HepG2 (cell line): ENCODE data around the gene ZMYND10. TPM values are rescaled to one million over a fixed set of nuclear protein-coding genes. Genes with fewer than 3 reads are reported as not detected.

Experiments used
- AKNA ChIP-seq: sonication (generic); formaldehyde crosslinking; IDR thresholded peaks from 2 replicates; pipeline ENCODE4 v1.4.0; 2020; ENCODE audit warnings: missing genetic modification reagents, borderline replicate concordance
- ATF4 ChIP-seq, 2 experiments: fragments of 450-650 bp in 1 of 2; sonication (generic) in 1 of 2; formaldehyde crosslinking; IDR thresholded peaks; 2 replicates each; pipeline versions ENCODE4 v1.5.0 to v1.8.0; 2020 to 2022; ENCODE audit warnings: mild to moderate bottlenecking in 1 of 2, missing genetic modification reagents in 1 of 2
- CENPT ChIP-seq: sonication (generic); formaldehyde crosslinking; IDR thresholded peaks from 2 replicates; pipeline ENCODE4 v1.8.0; 2022; ENCODE audit warnings: low read depth, mild to moderate bottlenecking, moderate library complexity, missing genetic modification reagents
- GPBP1L1 ChIP-seq: sonication (generic); formaldehyde crosslinking; IDR thresholded peaks from 2 replicates; pipeline ENCODE4 v1.5.0; 2020; ENCODE audit warnings: mild to moderate bottlenecking, missing genetic modification reagents
- HDAC1 ChIP-seq: sonication (generic); formaldehyde crosslinking; IDR thresholded peaks from 2 replicates; pipeline ENCODE4 v1.5.1; 2020; ENCODE audit warnings: mild to moderate bottlenecking, missing genetic modification reagents
- HMGA1 ChIP-seq: sonication (generic); formaldehyde crosslinking; conservative IDR thresholded peaks from 2 replicates; pipeline ENCODE4 v1.4.0; 2020; ENCODE audit warnings: missing genetic modification reagents
- KDM6A ChIP-seq: IDR thresholded peaks from 2 replicates; pipeline ENCODE4 v1.6.1; 2016; ENCODE audit warnings: low read depth
- MLX ChIP-seq: IDR thresholded peaks from 2 replicates; pipeline ENCODE4 v1.6.1; 2016
- SOX13 ChIP-seq, 3 experiments: fragments of 450-650 bp in 1 of 3; sonication (generic) in 1 of 3; formaldehyde crosslinking in 1 of 3; IDR thresholded peaks in 2 of 3; conservative IDR thresholded peaks in 1 of 3; 2 replicates each; pipeline versions ENCODE4 v1.5.0 to v1.6.1; 2016 to 2020; ENCODE audit warnings: antibody characterized with exemption in 1 of 3, mild to moderate bottlenecking in 1 of 3, missing compliant biosample characterization in 1 of 3, missing genetic modification reagents in 1 of 3, moderate library complexity in 1 of 3
- STAT5B ChIP-seq: sonication (generic); formaldehyde crosslinking; IDR thresholded peaks from 2 replicates; pipeline ENCODE4 v1.4.0; 2020; ENCODE audit warnings: missing genetic modification reagents
- SUZ12 ChIP-seq: fragments of 150-350 bp; IDR thresholded peaks from 2 replicates; pipeline ENCODE4 v1.6.1; 2014; ENCODE audit warnings: low read depth, low read length
- TFDP1 ChIP-seq: IDR thresholded peaks from 2 replicates; pipeline ENCODE4 v1.6.1; 2016; ENCODE audit warnings: missing compliant biosample characterization, missing genetic modification reagents, borderline replicate concordance
- ZBTB1 ChIP-seq: sonication (generic); formaldehyde crosslinking; IDR thresholded peaks from 2 replicates; pipeline ENCODE4 v1.4.0; 2020; ENCODE audit warnings: missing genetic modification reagents, borderline replicate concordance
- ZNF570 ChIP-seq: sonication (generic); formaldehyde crosslinking; IDR thresholded peaks from 2 replicates; pipeline ENCODE4 v1.4.0; 2020; ENCODE audit warnings: mild to moderate bottlenecking, missing genetic modification reagents, borderline replicate concordance
- ZNF770 ChIP-seq: sonication (generic); formaldehyde crosslinking; IDR thresholded peaks from 2 replicates; pipeline ENCODE4 v1.5.0; 2020; ENCODE audit warnings: mild to moderate bottlenecking, missing genetic modification reagents
- polyA plus RNA-seq, 8 experiments: library from polyadenylated mRNA; depleted of rRNA in 3 of 8; stranded (reverse) in 7 of 8; unstranded in 1 of 8; fragments of >200 nt; fragmentation: Illumina TruSeq in 4 of 8; extraction: Trizol in 4 of 8; gene quantifications; 2 replicates each; pipeline versions ENCODE4 v1.2.1 to v1.2.3, GENCODE V29; 2011 to 2016; ENCODE audit warnings: low read depth in 4 of 8, missing spikeins in 1 of 8, mixed read lengths in 1 of 8; ENCODE audit not compliant: insufficient read depth in 1 of 8
- total RNA-seq, 5 experiments: library from RNA; depleted of rRNA; stranded (reverse); fragments of >200 nt; fragmentation: Illumina TruSeq; extraction: Trizol; gene quantifications; 2 replicates each; pipeline ENCODE4 v1.2.3, GENCODE V29; 2016; ENCODE audit warnings: low read depth in 1 of 5

ZMYND10 gene
- total and polyA plus RNA-seq, 2 of the 13 experiments (the other 11 are each of a cell fraction or from before 2014, with no cell fraction given), result 0.60 to 0.74 TPM

GRCh38 chr3:50292159-50293078 is 53.1 kb downstream of the ZMYND10 start, which contains the start of gene IFRD2 (continued):
- no peak for TF ChIP-seq ZNF770 (CRISPR knock-in tag)
- TF ChIP-seq TFDP1 (CRISPR knock-in tag), result peak; percentile 85; the same call in 1 of the 2 replicates
- no peak for TF ChIP-seq GPBP1L1
- TF ChIP-seq ZBTB1, result no peak
- no peak for TF ChIP-seq STAT5B (CRISPR knock-in tag)
- TF ChIP-seq AKNA (CRISPR knock-in tag), result no peak
- peak; percentile 96 for TF ChIP-seq HDAC1 (CRISPR knock-in tag)
- no peak for TF ChIP-seq HMGA1 (CRISPR knock-in tag)
- TF ChIP-seq ATF4 (CRISPR knock-in tag; IDR thresholded peaks at IDR 0.05), result 0 out of 4 replicates have a peak, but pooled peaks of 1 of the 2 experiments have one; percentile 26
- no peak for TF ChIP-seq MLX
- no peak for TF ChIP-seq SOX13 (IDR thresholded peaks at IDR 0.05)
- TF ChIP-seq SOX13 (CRISPR knock-in tag; conservative IDR thresholded peaks at IDR 0.05 in 1 of 2, IDR thresholded peaks at IDR 0.05 in 1 of 2), result peak in 1 of 2 experiments; percentile 22; a peak in 2 of 4 replicates
- TF ChIP-seq ZNF570 (CRISPR knock-in tag), result no peak
- TF ChIP-seq SUZ12, result peak; percentile 100
- TF ChIP-seq CENPT (CRISPR knock-in tag), result no peak
- TF ChIP-seq KDM6A (CRISPR knock-in tag), result no peak
